A673 (cell line): ENCODE measurements around the gene NSL1. TPM values are rescaled to one million over a fixed set of nuclear protein-coding genes. Genes with fewer than 3 reads are reported as not detected.

Experiments
- BruUV-seq: library from RNA; stranded (reverse); fragments of 400-500 nt; replicated peaks from 2 replicates; lab custom pipeline; 2021; lab: Mats Ljungman, UMichigan
- CTCF ChIA-PET: fragments of 300-600 bp; sonication (Branson Sonifier 250); formaldehyde crosslinking; loops from one replicate; lab custom pipeline; 2022; ENCODE audit warnings: antibody characterized with exemption; lab: Charles Lee
- POLR2A ChIA-PET: fragments of 300-600 bp; sonication (Branson Sonifier 250); formaldehyde crosslinking; loops from one replicate; lab custom pipeline; 2022; ENCODE audit warnings: antibody characterized with exemption; ENCODE audit not compliant: low non-redundant PET; lab: Charles Lee
- DNase-seq: peaks from one replicate; pipeline ENCODE4 v3.0.0-alpha.2; 2015; ENCODE audit warnings: low spot score
- H3K27ac ChIP-seq: fragments of 200-600 bp; sonication (generic); 2 replicates; pipeline ENCODE4 v1.5.1; 2016; ENCODE audit warnings: mixed run types, low read depth, mild to moderate bottlenecking, mixed read lengths, antibody characterized with exemption, low read length; ENCODE audit not compliant: poor library complexity, severe bottlenecking
- H3K27me3 ChIP-seq: fragments of 200-600 bp; sonication (generic); replicated peaks from 2 replicates; pipeline ENCODE4 v1.6.1; 2017; ENCODE audit warnings: mixed run types, low read depth, mild to moderate bottlenecking, mixed read lengths, antibody characterized with exemption, low read length; ENCODE audit not compliant: insufficient read depth, poor library complexity
- H3K36me3 ChIP-seq: fragments of 200-600 bp; sonication (generic); 2 replicates; pipeline ENCODE4 v1.6.1; 2016; ENCODE audit warnings: mixed run types, mild to moderate bottlenecking, mixed read lengths, antibody characterized with exemption, low read length; ENCODE audit not compliant: insufficient read depth, poor library complexity, severe bottlenecking
- H3K4me1 ChIP-seq: fragments of 200-600 bp; sonication (generic); 2 replicates; pipeline ENCODE4 v1.6.1; 2017; ENCODE audit warnings: mixed run types, mild to moderate bottlenecking, mixed read lengths, antibody characterized with exemption, low read length; ENCODE audit not compliant: insufficient read depth, poor library complexity, severe bottlenecking
- H3K4me3 ChIP-seq: fragments of 200-600 bp; sonication (generic); 2 replicates; pipeline ENCODE4 v1.5.1; 2016; ENCODE audit warnings: low read depth, mixed run types, mild to moderate bottlenecking, mixed read lengths, low read length; ENCODE audit not compliant: poor library complexity, severe bottlenecking
- H3K9me3 ChIP-seq: fragments of 200-600 bp; sonication (generic); 2 replicates; pipeline ENCODE4 v1.6.1; 2016; ENCODE audit warnings: mixed run types, low read depth, mild to moderate bottlenecking, mixed read lengths, antibody characterized with exemption, low read length; ENCODE audit not compliant: poor library complexity, severe bottlenecking
- EZH2 ChIP-seq: fragments of 200-600 bp; sonication (generic); IDR thresholded peaks from 2 replicates; pipeline ENCODE4 v1.6.1; 2017; ENCODE audit warnings: borderline replicate concordance, low read depth, mild to moderate bottlenecking, mixed read lengths, antibody characterized with exemption, low read length; ENCODE audit not compliant: poor library complexity, severe bottlenecking
- intact Hi-C: fragments of 100-400 bp; cut with micrococcal nuclease; formaldehyde crosslinking; loops from one replicate; pipeline ENCODE4 v1.10.0; 2022; ENCODE audit not compliant: unreplicated experiment
- total RNA-seq: library from RNA; stranded (reverse); gene quantifications from 2 replicates; pipeline ENCODE4 v1.2.3, GENCODE V29; 2021
- TF ChIP-seq, protein P1 (sequence below): fragments of 300-800, 200-600 bp; sonication (generic); conservative IDR thresholded peaks from 2 replicates; pipeline ENCODE4 v1.5.1; 2017; ENCODE audit warnings: low read depth, mild to moderate bottlenecking, antibody characterized with exemption, low read length, moderate library complexity, mixed read lengths

NSL1 gene
- total RNA-seq, 1 experiment from 2014 or later: 48.5 TPM

DNA sequence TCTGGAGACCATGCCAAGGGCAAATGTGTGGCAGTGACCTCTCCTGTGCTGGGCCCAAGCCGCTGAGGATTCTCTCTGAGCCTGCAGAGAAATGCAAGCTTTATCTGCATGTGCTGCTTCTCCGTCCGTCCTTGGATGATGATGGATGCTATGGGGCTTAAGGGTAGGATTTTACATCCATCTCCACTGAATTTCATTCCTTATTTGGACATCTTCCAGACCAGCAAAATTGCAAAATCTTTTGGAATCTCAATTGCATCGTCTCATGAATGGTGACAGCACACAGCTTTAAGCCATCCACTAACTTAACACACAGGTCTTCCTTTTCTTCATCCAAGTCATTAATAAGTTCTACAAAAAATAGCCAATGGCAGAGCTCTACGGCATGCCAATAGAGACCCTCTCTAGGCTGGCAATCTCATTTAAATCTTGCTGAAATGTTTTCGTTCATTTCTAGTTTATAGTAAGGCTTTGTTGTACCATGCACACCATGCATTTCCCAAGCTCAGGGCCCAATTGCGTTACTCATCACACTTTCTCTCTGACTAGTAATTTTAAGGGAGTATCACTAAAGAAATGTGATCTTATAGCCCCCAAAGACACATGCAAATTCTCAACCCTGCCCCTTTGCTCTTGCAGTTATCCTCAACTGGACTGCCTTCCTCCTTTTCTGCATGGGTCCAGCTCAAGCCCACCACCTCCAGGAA, 103.1 kb downstream of the NSL1 start:
- H3K36me3 ChIP-seq: no peaks in the 10 kb centered on the region
- DNase-seq: peak; percentile 22
- no peaks in the 10 kb centered on the region for H3K27me3 ChIP-seq
- no peak overlapping the region for H3K4me3 ChIP-seq
- peaks cover 1% of the 10 kb centered on the region for H3K4me1 ChIP-seq
- BruUV-seq: no TSS peak
- POLR2A ChIA-PET: no interaction called here
- intact Hi-C loops: no loop called here
- CTCF ChIA-PET: no interaction called here
- H3K9me3 ChIP-seq: no peaks in the 10 kb centered on the region
- H3K27ac ChIP-seq: no peak overlapping the region
- TF ChIP-seq EZH2: no peak
- TF ChIP-seq, protein P1, sequence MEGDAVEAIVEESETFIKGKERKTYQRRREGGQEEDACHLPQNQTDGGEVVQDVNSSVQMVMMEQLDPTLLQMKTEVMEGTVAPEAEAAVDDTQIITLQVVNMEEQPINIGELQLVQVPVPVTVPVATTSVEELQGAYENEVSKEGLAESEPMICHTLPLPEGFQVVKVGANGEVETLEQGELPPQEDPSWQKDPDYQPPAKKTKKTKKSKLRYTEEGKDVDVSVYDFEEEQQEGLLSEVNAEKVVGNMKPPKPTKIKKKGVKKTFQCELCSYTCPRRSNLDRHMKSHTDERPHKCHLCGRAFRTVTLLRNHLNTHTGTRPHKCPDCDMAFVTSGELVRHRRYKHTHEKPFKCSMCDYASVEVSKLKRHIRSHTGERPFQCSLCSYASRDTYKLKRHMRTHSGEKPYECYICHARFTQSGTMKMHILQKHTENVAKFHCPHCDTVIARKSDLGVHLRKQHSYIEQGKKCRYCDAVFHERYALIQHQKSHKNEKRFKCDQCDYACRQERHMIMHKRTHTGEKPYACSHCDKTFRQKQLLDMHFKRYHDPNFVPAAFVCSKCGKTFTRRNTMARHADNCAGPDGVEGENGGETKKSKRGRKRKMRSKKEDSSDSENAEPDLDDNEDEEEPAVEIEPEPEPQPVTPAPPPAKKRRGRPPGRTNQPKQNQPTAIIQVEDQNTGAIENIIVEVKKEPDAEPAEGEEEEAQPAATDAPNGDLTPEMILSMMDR: no peak

DNA sequence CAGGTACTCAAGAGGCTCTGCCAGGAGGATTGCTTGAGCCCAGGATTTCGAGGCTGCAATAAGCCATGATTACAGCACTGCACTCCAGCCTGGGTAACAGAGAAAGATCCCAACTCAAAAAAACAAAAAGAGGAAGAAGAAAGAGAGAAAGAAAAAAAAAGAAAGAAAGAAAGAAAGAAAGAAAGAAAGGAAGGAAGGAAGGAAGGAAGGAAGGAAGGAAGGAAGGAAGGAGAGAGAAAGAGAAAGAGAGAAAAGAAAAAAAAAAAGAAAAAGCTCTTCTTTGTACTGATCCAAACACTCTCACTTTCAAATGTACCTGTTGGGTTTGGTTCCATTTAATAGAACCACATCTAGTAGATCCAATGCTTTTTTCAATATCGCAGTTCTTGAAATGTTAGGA, 103.8 kb downstream of the NSL1 start:
- BruUV-seq: no TSS peak
- no peak overlapping the region for H3K27ac ChIP-seq
- no peaks in the 10 kb centered on the region for H3K36me3 ChIP-seq
- no peak for TF ChIP-seq EZH2
- TF ChIP-seq, protein P1: no peak
- no peaks in the 10 kb centered on the region for H3K27me3 ChIP-seq
- ChIA-PET CTCF (no interaction called here), POLR2A (no interaction called here)
- H3K4me3 ChIP-seq: no peak overlapping the region
- no peaks in the 10 kb centered on the region for H3K9me3 ChIP-seq
- intact Hi-C loops: no loop called here
- no peak for DNase-seq
- H3K4me1 ChIP-seq: peaks cover 8% of the 10 kb centered on the region

DNA sequence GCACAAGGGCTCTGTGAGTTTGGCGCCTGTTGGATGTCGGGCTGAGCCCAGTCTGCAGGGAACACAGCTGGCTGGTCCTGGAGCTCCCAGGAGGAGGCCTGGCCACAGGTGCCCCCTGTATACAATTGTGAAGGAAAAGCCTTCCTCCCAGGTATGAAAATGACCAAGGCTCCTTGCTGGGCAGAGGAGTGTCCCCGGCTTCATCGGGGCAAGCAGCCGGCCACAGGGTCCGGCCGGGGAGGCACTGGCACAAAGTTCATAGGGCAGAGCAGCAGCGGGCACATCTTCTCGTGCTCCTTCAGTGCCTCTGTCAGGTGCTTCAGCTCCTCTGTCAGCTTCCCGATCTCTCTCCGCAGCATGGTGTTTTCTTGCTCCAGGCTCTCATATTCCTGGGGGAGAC, 105.0 kb downstream of the NSL1 start:
- Histone ChIP-seq H3K36me3 (no peaks in the 10 kb centered on the region), H3K27me3 (no peaks in the 10 kb centered on the region), H3K4me3 (no peak overlapping the region), H3K27ac (no peak overlapping the region), H3K4me1 (peaks cover 10% of the 10 kb centered on the region), H3K9me3 (no peaks in the 10 kb centered on the region)
- ChIA-PET POLR2A (no interaction called here), CTCF (no interaction called here)
- BruUV-seq: no TSS peak
- TF ChIP-seq, protein P1: no peak
- no peak for TF ChIP-seq EZH2
- no peak for DNase-seq
- intact Hi-C loops: no loop called here
